Subcutaneous adipose tissue (tissue), 4 donors: ENCODE measurements around the gene KIF25. TPM values are rescaled to one million over a fixed set of nuclear protein-coding genes. Genes with fewer than 3 reads are reported as not detected.

Experiments used
- CTCF ChIP-seq: fragments of 450-650 bp; IDR thresholded peaks from one replicate; pipeline ENCODE4 v1.5.1; 2016; ENCODE audit warnings: low read depth, mild to moderate bottlenecking, control low read depth, antibody characterized with exemption, moderate library complexity
- total RNA-seq, 4 donors: library from RNA; depleted of rRNA; stranded (reverse); fragments of >200 nt; gene quantifications; one replicate each; pipeline ENCODE4 v1.1.0, GENCODE V29; 2016

The KIF25 gene
- total RNA-seq, 4 donors from 2014 or later, result 0.65 to 0.94 TPM; not detected in 2

GRCh38 chr6:167954151-167954550 is 43.3 kb upstream of the KIF25 start:
- TF ChIP-seq CTCF, result no peak

GRCh38 chr6:167956491-167956890 is 41.0 kb upstream of the KIF25 start:
- TF ChIP-seq CTCF, result no peak

- TF ChIP-seq CTCF, result no peak
Measured at GRCh38 chr6:167956983-167957492, 40.4 kb upstream of the KIF25 start.

GRCh38 chr6:167957626-167958025 is 39.8 kb upstream of the KIF25 start:
- TF ChIP-seq CTCF, result no peak

- TF ChIP-seq CTCF, result no peak
Measured at GRCh38 chr6:167960579-167960978, 36.9 kb upstream of the KIF25 start.

GRCh38 chr6:167962711-167963110 is 34.8 kb upstream of the KIF25 start:
- TF ChIP-seq CTCF, result no peak

- no peak for TF ChIP-seq CTCF
Measured at GRCh38 chr6:167963589-167964057, 33.8 kb upstream of the KIF25 start.
